GM21619 (cell line): ENCODE results near the gene RNASEH2B.

Experiments
- ATAC-seq: cut with Tn5 transposase; IDR thresholded peaks from one replicate; pipeline ENCODE4 v1.9.1; 2021; ENCODE audit not compliant: unreplicated experiment

RNASEH2B gene

GRCh38 chr13:50905256-50905655 lies 4.3 kb upstream of the RNASEH2B start:
- no peak for ATAC-seq

- no peak for ATAC-seq
Measured at GRCh38 chr13:50907781-50908180, 1.8 kb upstream of the RNASEH2B start.

GRCh38 chr13:50908371-50908770 lies 1.2 kb upstream of the RNASEH2B start:
- ATAC-seq, result no peak

- ATAC-seq, result peak; percentile 0
Measured at GRCh38 chr13:50910485-50910805, 854 bp downstream of the RNASEH2B start.

- no peak for ATAC-seq
Measured at GRCh38 chr13:50911081-50911631, 1.6 kb downstream of the RNASEH2B start.

- ATAC-seq, result peak; percentile 43
Measured at GRCh38 chr13:50911937-50912795, 2.6 kb downstream of the RNASEH2B start.

- no peak for ATAC-seq
Measured at GRCh38 chr13:50912851-50913250, 3.3 kb downstream of the RNASEH2B start.

- no peak for ATAC-seq
Measured at GRCh38 chr13:50914176-50914700, 4.6 kb downstream of the RNASEH2B start.

- ATAC-seq, result no peak
Measured at GRCh38 chr13:50914848-50915247, 5.3 kb downstream of the RNASEH2B start.

- ATAC-seq, result no peak
Measured at GRCh38 chr13:50915565-50915964, 6.0 kb downstream of the RNASEH2B start.

- ATAC-seq, result peak; percentile 26
Measured at GRCh38 chr13:50916701-50917184, 7.2 kb downstream of the RNASEH2B start.

GRCh38 chr13:50917572-50917971 lies 8.0 kb downstream of the RNASEH2B start:
- ATAC-seq, result no peak

GRCh38 chr13:50918567-50918966 lies 9.0 kb downstream of the RNASEH2B start:
- no peak for ATAC-seq

GRCh38 chr13:50919277-50919676 lies 9.7 kb downstream of the RNASEH2B start:
- ATAC-seq, result no peak

GRCh38 chr13:50921706-50922105 lies 12.1 kb downstream of the RNASEH2B start:
- no peak for ATAC-seq

- no peak for ATAC-seq
Measured at GRCh38 chr13:50923272-50923671, 13.7 kb downstream of the RNASEH2B start.

- no peak for ATAC-seq
Measured at GRCh38 chr13:50924025-50924424, 14.4 kb downstream of the RNASEH2B start.

- ATAC-seq, result no peak
Measured at GRCh38 chr13:50927701-50928100, 18.1 kb downstream of the RNASEH2B start.

GRCh38 chr13:50928102-50928501 lies 18.5 kb downstream of the RNASEH2B start:
- ATAC-seq, result no peak

GRCh38 chr13:50928659-50929462 lies 19.3 kb downstream of the RNASEH2B start:
- ATAC-seq, result no peak

GRCh38 chr13:50932091-50932490 lies 22.5 kb downstream of the RNASEH2B start:
- ATAC-seq, result no peak
